Measurements from ENCODE around the gene SETD1B.

The SETD1B gene

DNA sequence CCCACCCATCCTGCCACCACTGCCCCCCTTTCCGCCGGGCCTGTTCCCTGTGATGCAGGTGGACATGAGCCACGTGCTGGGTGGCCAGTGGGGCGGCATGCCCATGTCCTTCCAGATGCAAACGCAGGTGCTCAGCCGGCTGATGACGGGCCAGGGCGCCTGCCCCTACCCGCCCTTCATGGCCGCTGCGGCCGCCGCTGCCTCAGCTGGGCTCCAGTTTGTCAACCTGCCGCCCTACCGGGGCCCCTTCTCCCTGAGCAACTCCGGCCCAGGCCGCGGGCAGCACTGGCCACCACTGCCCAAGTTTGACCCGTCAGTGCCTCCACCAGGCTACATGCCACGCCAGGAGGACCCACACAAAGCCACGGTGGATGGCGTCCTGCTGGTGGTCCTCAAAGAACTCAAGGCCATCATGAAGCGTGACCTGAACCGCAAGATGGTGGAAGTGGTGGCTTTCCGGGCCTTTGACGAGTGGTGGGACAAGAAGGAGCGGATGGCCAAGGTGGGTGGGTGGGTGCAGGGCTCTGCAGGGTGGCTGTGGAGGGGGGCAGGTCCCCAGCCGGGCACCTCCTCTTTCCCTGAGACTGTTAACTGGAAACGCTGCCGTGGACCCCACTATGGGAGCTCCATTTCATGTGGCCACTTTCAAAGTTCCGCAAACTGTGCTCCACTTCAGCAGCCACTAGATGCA lies 10.8 kb downstream of the SETD1B start:
- Histone ChIP-seq H3K36me3 (ENCODE audit: insufficient read depth, low read depth, low read length) (peaks cover 64% of the 10 kb centered on the region), H3K4me3 (ENCODE audit: low read length) (no peak overlapping the region), H3K9ac (ENCODE audit: low read depth, low read length) (no peak overlapping the region), H3K27ac (ENCODE audit: low read length) (no peak overlapping the region), H3K4me1 (ENCODE audit: insufficient read depth, low read length) (peaks cover 11% of the 10 kb centered on the region), H3K27me3 (ENCODE audit: insufficient read depth, low read length) (no peaks in the 10 kb centered on the region), H3K9me3 (ENCODE audit: insufficient read depth, low read depth, low read length) (no peaks in the 10 kb centered on the region)

DNA sequence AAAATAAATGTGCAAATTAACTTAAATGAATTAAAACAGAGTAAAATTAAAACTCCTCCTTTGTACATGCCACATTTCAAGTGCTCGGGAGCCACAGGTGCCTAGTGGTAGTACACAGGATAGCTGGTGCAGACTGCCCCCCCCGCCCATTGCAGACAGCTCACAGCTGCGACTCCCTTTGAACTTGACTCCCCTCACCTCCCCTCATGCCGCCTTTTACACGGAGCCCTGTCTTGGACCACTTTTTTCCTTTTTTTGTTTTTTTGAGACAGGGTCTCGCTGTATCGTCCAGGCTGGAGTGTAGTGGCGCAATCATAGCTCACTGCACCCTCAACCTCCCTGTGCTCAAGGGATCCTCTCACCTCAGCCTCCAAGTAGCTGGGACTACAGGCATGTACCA lies 11.5 kb downstream of the SETD1B start:
- H3K4me1 ChIP-seq (ENCODE audit: insufficient read depth, low read length) = peaks cover 11% of the 10 kb centered on the region
- no peak overlapping the region for H3K9ac ChIP-seq (ENCODE audit: low read depth, low read length)
- peaks cover 64% of the 10 kb centered on the region for H3K36me3 ChIP-seq (ENCODE audit: insufficient read depth, low read depth, low read length)
- H3K9me3 ChIP-seq (ENCODE audit: insufficient read depth, low read depth, low read length) = no peaks in the 10 kb centered on the region
- H3K27ac ChIP-seq (ENCODE audit: low read length) = no peak overlapping the region
- no peak overlapping the region for H3K4me3 ChIP-seq (ENCODE audit: low read length)
- H3K27me3 ChIP-seq (ENCODE audit: insufficient read depth, low read length) = no peaks in the 10 kb centered on the region

DNA sequence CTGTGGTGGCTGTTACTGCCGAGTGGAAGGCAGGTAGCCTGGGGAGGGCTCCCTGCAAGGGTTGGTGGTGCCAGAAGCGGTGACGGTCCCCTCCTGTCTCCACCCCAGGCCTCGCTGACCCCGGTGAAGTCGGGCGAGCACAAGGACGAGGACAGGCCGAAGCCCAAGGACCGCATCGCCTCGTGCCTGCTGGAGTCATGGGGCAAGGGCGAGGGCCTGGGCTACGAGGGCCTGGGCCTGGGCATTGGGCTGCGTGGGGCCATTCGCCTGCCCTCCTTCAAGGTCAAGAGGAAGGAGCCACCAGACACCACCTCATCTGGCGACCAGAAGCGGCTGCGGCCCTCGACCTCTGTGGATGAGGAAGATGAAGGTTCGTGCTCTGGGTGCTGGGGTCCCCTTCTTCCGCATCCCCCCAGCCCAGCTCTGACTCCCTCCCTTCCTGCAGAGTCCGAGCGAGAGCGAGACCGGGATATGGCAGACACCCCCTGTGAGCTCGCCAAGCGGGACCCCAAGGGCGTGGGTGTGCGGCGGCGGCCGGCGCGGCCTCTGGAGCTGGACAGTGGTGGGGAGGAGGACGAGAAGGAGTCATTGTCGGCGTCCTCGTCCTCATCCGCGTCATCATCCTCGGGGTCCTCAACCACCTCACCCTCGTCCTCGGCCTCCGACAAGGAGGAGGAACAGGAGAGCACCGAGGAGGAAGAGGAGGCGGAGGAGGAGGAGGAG lies 13.3 kb downstream of the SETD1B start:
- no peaks in the 10 kb centered on the region for H3K27me3 ChIP-seq (ENCODE audit: insufficient read depth, low read length)
- no peak overlapping the region for H3K4me3 ChIP-seq (ENCODE audit: low read length)
- no peaks in the 10 kb centered on the region for H3K4me1 ChIP-seq (ENCODE audit: insufficient read depth, low read length)
- H3K9ac ChIP-seq (ENCODE audit: low read depth, low read length) = no peak overlapping the region
- H3K36me3 ChIP-seq (ENCODE audit: insufficient read depth, low read depth, low read length) = peaks cover 65% of the 10 kb centered on the region
- H3K27ac ChIP-seq (ENCODE audit: low read length) = no peak overlapping the region
- no peaks in the 10 kb centered on the region for H3K9me3 ChIP-seq (ENCODE audit: insufficient read depth, low read depth, low read length)

DNA sequence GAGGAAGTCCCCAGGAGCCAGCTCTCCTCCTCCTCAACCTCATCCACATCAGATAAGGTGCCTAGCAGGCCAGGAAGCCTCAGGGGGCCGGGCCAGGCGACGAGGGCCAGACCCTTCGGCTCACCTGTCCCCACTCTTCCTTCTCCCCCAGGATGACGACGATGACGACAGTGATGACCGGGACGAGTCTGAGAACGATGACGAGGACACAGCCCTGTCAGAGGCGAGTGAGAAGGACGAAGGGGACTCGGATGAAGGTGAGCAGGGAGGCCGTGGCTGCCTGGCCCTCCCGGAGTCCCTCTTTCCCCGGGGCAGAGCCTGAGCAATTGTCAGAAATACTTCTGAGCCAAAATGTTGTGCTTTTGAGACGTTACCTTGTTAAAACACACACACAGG lies 13.8 kb downstream of the SETD1B start:
- no peaks in the 10 kb centered on the region for H3K4me1 ChIP-seq (ENCODE audit: insufficient read depth, low read length)
- H3K27ac ChIP-seq (ENCODE audit: low read length) = no peak overlapping the region
- peaks cover 71% of the 10 kb centered on the region for H3K36me3 ChIP-seq (ENCODE audit: insufficient read depth, low read depth, low read length)
- H3K4me3 ChIP-seq (ENCODE audit: low read length) = no peak overlapping the region
- H3K9ac ChIP-seq (ENCODE audit: low read depth, low read length) = no peak overlapping the region
- H3K27me3 ChIP-seq (ENCODE audit: insufficient read depth, low read length) = no peaks in the 10 kb centered on the region
- no peaks in the 10 kb centered on the region for H3K9me3 ChIP-seq (ENCODE audit: insufficient read depth, low read depth, low read length)

DNA sequence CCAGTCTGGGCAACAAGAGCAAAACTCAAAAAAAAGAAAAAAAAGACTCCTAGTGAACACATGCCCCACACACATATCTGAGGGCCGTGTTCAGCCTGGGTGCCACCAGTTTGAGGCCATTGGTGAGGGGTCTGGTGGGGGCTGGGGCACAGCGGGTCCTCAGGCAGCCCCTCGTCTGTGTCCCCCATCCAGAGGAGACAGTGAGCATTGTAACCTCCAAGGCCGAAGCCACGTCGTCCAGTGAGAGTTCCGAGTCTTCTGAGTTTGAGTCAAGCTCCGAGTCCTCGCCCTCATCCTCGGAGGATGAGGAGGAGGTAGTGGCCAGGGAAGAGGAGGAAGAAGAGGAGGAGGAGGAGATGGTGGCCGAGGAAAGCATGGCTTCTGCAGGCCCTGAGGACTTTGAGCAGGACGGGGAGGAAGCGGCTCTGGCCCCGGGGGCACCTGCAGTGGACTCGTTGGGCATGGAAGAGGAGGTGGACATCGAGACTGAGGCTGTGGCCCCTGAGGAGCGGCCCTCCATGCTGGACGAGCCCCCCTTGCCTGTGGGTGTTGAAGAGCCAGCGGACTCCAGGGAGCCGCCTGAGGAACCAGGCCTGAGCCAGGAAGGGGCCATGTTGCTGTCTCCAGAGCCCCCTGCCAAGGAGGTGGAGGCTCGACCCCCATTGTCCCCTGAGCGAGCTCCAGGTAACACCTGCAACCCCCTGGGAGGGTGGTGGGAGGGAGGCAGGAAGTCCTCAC lies 15.6 kb downstream of the SETD1B start:
- peaks cover 72% of the 10 kb centered on the region for H3K36me3 ChIP-seq (ENCODE audit: insufficient read depth, low read depth, low read length)

DNA sequence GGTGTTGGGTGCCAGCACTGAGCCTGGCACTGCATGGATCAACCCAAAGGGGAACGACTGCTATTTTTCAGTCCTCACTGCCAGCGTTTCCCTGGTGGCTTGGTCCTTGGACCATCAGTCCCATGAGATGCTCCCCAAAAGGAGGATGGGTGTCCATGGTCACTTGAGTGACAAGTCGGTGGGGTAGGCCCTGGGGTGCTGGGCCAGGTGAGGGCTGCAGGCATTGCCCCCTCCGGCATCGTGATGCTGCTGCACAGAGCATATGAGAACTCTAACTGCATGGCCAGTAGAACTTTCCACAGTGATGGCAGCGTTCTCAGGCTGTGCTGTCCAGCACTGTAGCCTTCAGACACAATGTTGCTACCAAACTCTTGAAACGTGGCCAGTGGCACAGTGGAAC lies 16.2 kb downstream of the SETD1B start:
- H3K36me3 ChIP-seq (ENCODE audit: insufficient read depth, low read depth, low read length) = peaks cover 71% of the 10 kb centered on the region
- H3K9me3 ChIP-seq (ENCODE audit: insufficient read depth, low read depth, low read length) = no peaks in the 10 kb centered on the region
- H3K27me3 ChIP-seq (ENCODE audit: insufficient read depth, low read length) = no peaks in the 10 kb centered on the region

More for the DNA sequence above, 15.6 kb downstream of the SETD1B start:
- H3K9me3 ChIP-seq (ENCODE audit: insufficient read depth, low read depth, low read length) = no peaks in the 10 kb centered on the region
- no peak overlapping the region for H3K27ac ChIP-seq (ENCODE audit: low read length)
- H3K27me3 ChIP-seq (ENCODE audit: insufficient read depth, low read length) = no peaks in the 10 kb centered on the region
- H3K9ac ChIP-seq (ENCODE audit: low read depth, low read length) = no peak overlapping the region
- no peaks in the 10 kb centered on the region for H3K4me1 ChIP-seq (ENCODE audit: insufficient read depth, low read length)
- H3K4me3 ChIP-seq (ENCODE audit: low read length) = no peak overlapping the region

DNA sequence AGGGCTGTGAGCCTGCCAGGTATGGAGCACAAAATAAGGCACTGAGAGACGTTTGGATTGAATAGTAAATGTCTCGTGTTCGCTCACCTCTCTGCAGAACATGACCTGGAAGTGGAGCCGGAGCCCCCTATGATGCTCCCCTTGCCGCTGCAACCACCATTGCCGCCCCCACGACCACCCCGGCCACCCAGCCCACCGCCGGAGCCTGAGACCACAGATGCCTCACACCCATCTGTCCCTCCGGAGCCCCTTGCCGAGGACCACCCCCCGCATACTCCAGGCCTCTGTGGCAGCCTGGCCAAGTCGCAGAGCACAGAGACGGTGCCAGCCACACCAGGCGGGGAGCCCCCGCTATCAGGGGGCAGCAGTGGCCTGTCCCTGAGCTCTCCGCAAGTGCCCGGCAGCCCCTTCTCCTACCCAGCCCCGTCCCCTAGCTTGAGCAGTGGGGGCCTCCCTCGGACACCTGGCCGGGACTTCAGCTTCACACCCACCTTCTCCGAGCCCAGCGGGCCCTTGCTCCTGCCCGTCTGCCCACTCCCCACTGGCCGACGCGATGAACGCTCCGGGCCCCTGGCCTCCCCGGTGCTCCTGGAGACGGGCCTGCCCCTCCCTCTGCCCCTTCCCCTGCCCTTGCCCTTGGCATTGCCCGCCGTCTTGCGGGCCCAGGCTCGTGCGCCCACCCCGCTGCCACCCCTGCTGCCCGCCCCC lies 18.7 kb downstream of the SETD1B start:
- Histone ChIP-seq H3K9me3 (ENCODE audit: insufficient read depth, low read depth, low read length) (no peaks in the 10 kb centered on the region), H3K4me1 (ENCODE audit: insufficient read depth, low read length) (no peaks in the 10 kb centered on the region), H3K27me3 (ENCODE audit: insufficient read depth, low read length) (no peaks in the 10 kb centered on the region), H3K9ac (ENCODE audit: low read depth, low read length) (no peak overlapping the region), H3K4me3 (ENCODE audit: low read length) (no peak overlapping the region), H3K27ac (ENCODE audit: low read length) (no peak overlapping the region), H3K36me3 (ENCODE audit: insufficient read depth, low read depth, low read length) (peaks cover 62% of the 10 kb centered on the region)

More for the DNA sequence above, 16.2 kb downstream of the SETD1B start:
- no peak overlapping the region for H3K9ac ChIP-seq (ENCODE audit: low read depth, low read length)
- no peak overlapping the region for H3K4me3 ChIP-seq (ENCODE audit: low read length)
- H3K27ac ChIP-seq (ENCODE audit: low read length) = no peak overlapping the region
- no peaks in the 10 kb centered on the region for H3K4me1 ChIP-seq (ENCODE audit: insufficient read depth, low read length)

DNA sequence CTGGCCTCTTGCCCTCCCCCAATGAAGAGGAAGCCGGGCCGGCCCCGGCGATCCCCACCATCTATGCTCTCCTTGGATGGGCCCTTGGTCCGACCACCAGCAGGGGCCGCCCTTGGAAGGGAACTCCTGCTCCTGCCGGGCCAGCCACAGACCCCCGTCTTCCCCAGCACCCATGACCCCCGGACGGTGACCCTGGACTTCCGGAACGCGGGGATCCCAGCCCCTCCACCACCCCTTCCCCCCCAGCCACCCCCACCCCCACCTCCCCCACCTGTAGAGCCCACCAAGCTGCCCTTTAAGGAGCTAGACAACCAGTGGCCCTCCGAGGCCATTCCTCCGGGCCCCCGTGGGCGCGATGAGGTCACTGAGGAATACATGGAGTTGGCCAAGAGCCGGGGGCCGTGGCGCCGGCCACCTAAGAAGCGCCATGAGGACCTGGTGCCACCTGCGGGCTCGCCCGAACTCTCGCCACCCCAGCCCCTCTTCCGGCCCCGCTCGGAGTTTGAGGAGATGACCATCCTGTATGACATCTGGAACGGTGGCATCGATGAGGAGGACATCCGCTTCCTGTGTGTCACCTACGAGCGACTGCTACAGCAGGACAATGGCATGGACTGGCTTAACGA lies 19.4 kb downstream of the SETD1B start:
- Histone ChIP-seq H3K4me3 (ENCODE audit: low read length) (no peak overlapping the region), H3K36me3 (ENCODE audit: insufficient read depth, low read depth, low read length) (peaks cover 62% of the 10 kb centered on the region), H3K4me1 (ENCODE audit: insufficient read depth, low read length) (no peaks in the 10 kb centered on the region), H3K27me3 (ENCODE audit: insufficient read depth, low read length) (no peaks in the 10 kb centered on the region), H3K9me3 (ENCODE audit: insufficient read depth, low read depth, low read length) (no peaks in the 10 kb centered on the region), H3K9ac (ENCODE audit: low read depth, low read length) (no peak overlapping the region), H3K27ac (ENCODE audit: low read length) (no peak overlapping the region)

DNA sequence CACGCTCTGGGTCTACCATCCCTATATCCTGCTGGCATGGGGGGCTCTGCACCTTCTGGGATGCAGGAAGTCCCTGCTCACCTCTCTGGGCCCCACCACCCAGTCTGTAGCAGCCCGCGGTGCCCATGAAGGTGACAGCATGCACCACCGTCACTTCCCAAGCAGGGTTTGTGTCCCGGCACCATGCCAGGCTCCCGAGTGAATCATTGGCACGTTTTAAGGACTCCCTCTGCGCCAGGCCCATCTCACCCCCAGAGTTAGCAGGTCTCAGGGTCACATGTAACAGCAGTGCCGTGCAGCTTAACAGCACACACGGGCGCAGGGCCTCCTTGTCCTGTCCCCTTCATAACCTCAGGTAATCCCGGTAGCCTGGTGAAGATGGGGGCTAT lies 19.9 kb downstream of the SETD1B start:
- H3K9ac ChIP-seq (ENCODE audit: low read depth, low read length) = no peak overlapping the region
- no peaks in the 10 kb centered on the region for H3K4me1 ChIP-seq (ENCODE audit: insufficient read depth, low read length)
- no peaks in the 10 kb centered on the region for H3K27me3 ChIP-seq (ENCODE audit: insufficient read depth, low read length)
- H3K9me3 ChIP-seq (ENCODE audit: insufficient read depth, low read depth, low read length) = no peaks in the 10 kb centered on the region
- H3K36me3 ChIP-seq (ENCODE audit: insufficient read depth, low read depth, low read length) = peaks cover 67% of the 10 kb centered on the region
- no peak overlapping the region for H3K27ac ChIP-seq (ENCODE audit: low read length)
- no peak overlapping the region for H3K4me3 ChIP-seq (ENCODE audit: low read length)

DNA sequence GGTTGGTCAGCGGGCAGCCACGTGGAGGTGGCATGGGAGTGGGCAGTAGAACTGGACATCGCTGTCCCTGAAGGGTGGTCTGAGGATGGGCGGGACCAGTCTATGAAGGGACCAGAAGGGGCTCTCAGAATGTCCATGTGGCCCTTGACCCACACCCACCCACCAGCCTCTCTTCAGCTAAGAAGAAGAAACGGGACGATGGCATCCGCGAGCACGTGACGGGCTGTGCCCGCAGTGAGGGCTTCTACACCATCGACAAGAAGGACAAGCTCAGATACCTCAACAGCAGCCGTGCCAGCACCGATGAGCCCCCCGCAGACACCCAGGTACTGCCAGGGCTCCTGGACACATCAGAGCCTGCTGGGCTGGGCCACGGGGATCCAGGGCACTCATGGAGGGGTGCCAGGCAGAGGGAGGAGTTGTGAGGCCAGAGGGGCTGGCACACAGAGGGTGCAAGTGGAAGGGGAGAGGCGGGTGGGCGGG lies 21.3 kb downstream of the SETD1B start:
- Histone ChIP-seq H3K27ac (ENCODE audit: low read length) (no peak overlapping the region), H3K36me3 (ENCODE audit: insufficient read depth, low read depth, low read length) (peaks cover 68% of the 10 kb centered on the region), H3K27me3 (ENCODE audit: insufficient read depth, low read length) (no peaks in the 10 kb centered on the region), H3K9me3 (ENCODE audit: insufficient read depth, low read depth, low read length) (no peaks in the 10 kb centered on the region), H3K9ac (ENCODE audit: low read depth, low read length) (no peak overlapping the region), H3K4me1 (ENCODE audit: insufficient read depth, low read length) (no peaks in the 10 kb centered on the region), H3K4me3 (ENCODE audit: low read length) (no peak overlapping the region)
